PC-3 (cell line): ENCODE data around the gene USF3. TPM values are rescaled to one million over a fixed set of nuclear protein-coding genes. Genes with fewer than 3 reads are reported as not detected.
"Not testable (repeated sequence)": the region's sequence is repeated elsewhere in the genome, so short reads cannot be mapped to it uniquely, and the experiment has no call there.

Experiments used
- ATAC-seq: fragments of 200-7000 bp; cut with Tn5 transposase; 2 replicates; pipeline ENCODE4 v1.9.1; 2020; ENCODE audit warnings: mild to moderate bottlenecking, moderate library complexity
- BruUV-seq: library from RNA; stranded (reverse); fragments of 400-500 nt; replicated peaks from 2 replicates; lab custom pipeline; 2021; lab: Mats Ljungman, UMichigan
- CTCF ChIA-PET: fragments of 300-600 bp; sonication (Branson Sonifier 250); formaldehyde crosslinking; loops from one replicate; lab custom pipeline; 2022; ENCODE audit warnings: antibody characterized with exemption; lab: Charles Lee
- POLR2A ChIA-PET: fragments of 300-600 bp; sonication (Branson Sonifier 250); formaldehyde crosslinking; loops from one replicate; lab custom pipeline; 2022; ENCODE audit warnings: antibody characterized with exemption; ENCODE audit not compliant: unreplicated experiment; lab: Charles Lee
- DNase-seq: peaks from one replicate; pipeline ENCODE4 v3.0.0-alpha.2; 2015
- H2AFZ ChIP-seq: fragments of 300-600 bp; sonication (generic); 2 replicates; pipeline ENCODE4 v1.6.0; 2016; ENCODE audit warnings: antibody characterized with exemption, low read length
- H3F3A ChIP-seq: fragments of 300-600 bp; sonication (generic); one replicate; pipeline ENCODE4 v1.6.0; 2017; ENCODE audit warnings: antibody characterized with exemption, low read length, control low read depth, mild to moderate bottlenecking; ENCODE audit not compliant: unreplicated experiment
- H3K27ac ChIP-seq: fragments of 300-600 bp; sonication (generic); 2 replicates; pipeline ENCODE4 v1.5.1; 2016; ENCODE audit warnings: mild to moderate bottlenecking, low read length
- H3K27me3 ChIP-seq: fragments of 300-600 bp; sonication (generic); 2 replicates; pipeline ENCODE4 v1.6.1; 2016; ENCODE audit warnings: low read length, mixed read lengths
- H3K36me3 ChIP-seq: fragments of 300-600 bp; sonication (generic); 2 replicates; pipeline ENCODE4 v1.6.1; 2016; ENCODE audit warnings: low read depth, mixed run types, low read length, mixed read lengths
- H3K4me1 ChIP-seq: fragments of 300-600 bp; sonication (generic); 2 replicates; pipeline ENCODE4 v1.5.1; 2016; ENCODE audit warnings: low read length; ENCODE audit not compliant: insufficient read depth
- H3K4me2 ChIP-seq: fragments of 300-600 bp; sonication (generic); 2 replicates; pipeline ENCODE4 v1.6.0; 2016; ENCODE audit warnings: low read length
- H3K4me3 ChIP-seq: fragments of 300-600 bp; sonication (generic); 2 replicates; pipeline ENCODE4 v1.5.1; 2016; ENCODE audit warnings: mild to moderate bottlenecking, low read length, mixed read lengths
- H3K79me2 ChIP-seq: fragments of 300-600 bp; sonication (generic); 2 replicates; pipeline ENCODE4 v1.6.1; 2017; ENCODE audit warnings: low read length, mixed read lengths
- H3K9ac ChIP-seq: fragments of 300-600 bp; sonication (generic); 2 replicates; pipeline ENCODE4 v1.6.0; 2016; ENCODE audit warnings: mild to moderate bottlenecking, low read length
- H3K9me2 ChIP-seq: fragments of 300-600 bp; sonication (generic); replicated peaks from 2 replicates; pipeline ENCODE4 v1.6.1; 2016; ENCODE audit warnings: mixed run types, low read length, mixed read lengths
- H3K9me3 ChIP-seq: fragments of 300-600 bp; sonication (generic); 2 replicates; pipeline ENCODE4 v1.6.1; 2016; ENCODE audit warnings: low read length, mixed read lengths
- H4K20me1 ChIP-seq: fragments of 300-600 bp; sonication (generic); 2 replicates; pipeline ENCODE4 v1.6.1; 2016; ENCODE audit warnings: low read length, mixed read lengths
- CTCF ChIP-seq: fragments of 300-600 bp; sonication (generic); conservative IDR thresholded peaks from 2 replicates; pipeline ENCODE4 v1.5.1; 2017; ENCODE audit warnings: antibody characterized with exemption, low read depth, mild to moderate bottlenecking, low read length
- EZH2 ChIP-seq: fragments of 300-600 bp; sonication (generic); IDR thresholded peaks from one replicate; pipeline ENCODE4 v1.6.1; 2017; ENCODE audit warnings: antibody characterized with exemption, mild to moderate bottlenecking, low read length; ENCODE audit not compliant: unreplicated experiment
- EZH2phosphoT487 ChIP-seq: fragments of 300-600 bp; sonication (generic); IDR thresholded peaks from 2 replicates; pipeline ENCODE4 v1.6.1; 2018; ENCODE audit warnings: mild to moderate bottlenecking, antibody characterized with exemption, low read length, borderline replicate concordance
- intact Hi-C: fragments of 100-400 bp; cut with micrococcal nuclease; formaldehyde crosslinking; loops from 2 replicates; pipeline ENCODE4 v1.9.0; 2023
- total RNA-seq: library from RNA; depleted of rRNA; stranded (reverse); fragments of >200 nt; gene quantifications from 2 replicates; pipeline ENCODE4 v1.2.3, GENCODE V29; 2014

USF3 gene
- total RNA-seq, 1 experiment from 2014 or later = 10.5 TPM

- no peak overlapping the region for H3K9ac ChIP-seq
- ATAC-seq (no peak), DNase-seq (no peak)
- POLR2A ChIA-PET = no interaction called here
- CTCF ChIA-PET = no interaction called here
- H3K9me2 ChIP-seq = no peaks in the 10 kb centered on the region
- TF ChIP-seq EZH2phosphoT487 = no peak
- no peak for TF ChIP-seq EZH2
- TF ChIP-seq CTCF = no peak
- H3K27me3 ChIP-seq = no peaks in the 10 kb centered on the region
- no peaks in the 10 kb centered on the region for H3K4me1 ChIP-seq
- H4K20me1 ChIP-seq = no peaks in the 10 kb centered on the region
- H3K36me3 ChIP-seq = no peaks in the 10 kb centered on the region
- H3K4me3 ChIP-seq = no peak overlapping the region
- intact Hi-C loops = no loop called here
- no peak overlapping the region for H3K27ac ChIP-seq
- H3K79me2 ChIP-seq = no peaks in the 10 kb centered on the region
- H3F3A ChIP-seq = no peaks in the 10 kb centered on the region
- H3K4me2 ChIP-seq = no peak overlapping the region
- H2AFZ ChIP-seq = no peak overlapping the region
- BruUV-seq = no TSS peak
- no peaks in the 10 kb centered on the region for H3K9me3 ChIP-seq
Observed at GRCh38 chr3:113638910-113639309, 57.5 kb downstream of the USF3 start.

DNA sequence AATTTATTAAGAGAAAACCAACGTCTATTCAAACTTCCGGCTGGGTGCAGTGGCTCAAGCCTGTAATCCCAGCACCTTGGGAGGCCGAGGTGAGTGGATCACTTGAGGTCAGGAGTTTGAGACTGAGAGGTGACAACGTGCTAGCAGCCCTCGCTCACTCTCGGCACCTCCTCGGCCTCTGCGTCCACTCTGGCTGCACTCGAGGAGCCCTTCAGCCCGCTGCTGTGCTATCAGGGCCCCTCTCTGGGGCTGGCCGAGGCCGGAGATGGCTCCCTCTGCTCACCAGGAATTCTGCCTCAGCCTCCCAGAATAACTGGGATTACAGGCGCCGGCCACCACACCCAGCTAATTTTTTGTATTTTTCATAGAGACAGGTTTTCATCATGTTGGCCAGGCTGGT lies 58.7 kb downstream of the USF3 start:
- Histone ChIP-seq H2AFZ (no peak overlapping the region), H3K27me3 (no peaks in the 10 kb centered on the region), H3K9me2 (no peaks in the 10 kb centered on the region), H3K4me2 (no peak overlapping the region), H3K9me3 (no peaks in the 10 kb centered on the region), H3K9ac (no peak overlapping the region), H3K4me3 (no peak overlapping the region), H4K20me1 (no peaks in the 10 kb centered on the region), H3K36me3 (no peaks in the 10 kb centered on the region), H3K79me2 (no peaks in the 10 kb centered on the region), H3K4me1 (no peaks in the 10 kb centered on the region), H3F3A (no peaks in the 10 kb centered on the region), H3K27ac (no peak overlapping the region)
- ChIA-PET CTCF (no interaction called here), POLR2A (no interaction called here)
- BruUV-seq = no TSS peak
- no peak for ATAC-seq
- TF ChIP-seq EZH2 (no peak), CTCF (no peak), EZH2phosphoT487 (no peak)
- intact Hi-C loops = no loop called here
- no peak for DNase-seq

DNA sequence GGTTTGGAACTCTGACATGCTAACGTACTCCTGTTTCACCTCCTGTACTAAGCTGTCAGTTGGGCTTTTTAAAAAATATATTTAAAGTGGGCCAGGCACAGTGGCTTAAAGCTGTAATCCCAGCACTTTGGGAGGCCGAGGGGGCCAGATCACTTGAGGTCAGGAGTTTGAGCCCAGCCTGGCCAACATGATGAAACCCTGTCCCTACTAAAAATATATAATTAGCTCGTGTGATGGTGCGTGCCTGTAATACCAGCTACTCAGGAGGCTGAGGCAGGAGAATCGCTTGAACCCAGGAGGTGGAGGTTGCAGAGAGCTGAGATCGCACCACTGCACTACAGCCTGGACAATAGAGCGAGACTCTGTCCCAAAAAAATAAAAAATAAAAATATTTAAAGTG lies 60.4 kb downstream of the USF3 start:
- POLR2A ChIA-PET, H3K4me3 ChIP-seq, H3K4me1 ChIP-seq, H3K9me3 ChIP-seq, H3K79me2 ChIP-seq, BruUV-seq, H3K4me2 ChIP-seq, intact Hi-C loops, H3K9ac ChIP-seq, ATAC-seq, H3K27me3 ChIP-seq, H4K20me1 ChIP-seq, H3K36me3 ChIP-seq, H3K27ac ChIP-seq, DNase-seq, H3K9me2 ChIP-seq, H3F3A ChIP-seq, CTCF ChIA-PET, H2AFZ ChIP-seq: not testable (repeated sequence)
